ENCODE data around the gene TMEM184B. TPM values are rescaled to one million over a fixed set of nuclear protein-coding genes. Genes with fewer than 3 reads are reported as not detected.

Gene TMEM184B
- total and polyA plus RNA-seq, 10 of the 15 experiments (the other 5 are each of a cell fraction or from before 2014, with no cell fraction given): 0.56 to 22.4 (median 7.9) TPM

GRCh38 chr22:38248280-38248679 is 24.5 kb downstream of the TMEM184B start:
- ChIA-PET SMC1A (ENCODE audit: uncharacterized antibody, unreplicated experiment) (interaction anchor here (1.4 kb wide), 1 partner anchor 10 kb away, joined by 4 read pairs; no protein-coding TSS in a partner anchor), POLR2A (no interaction called here), CTCF (interaction anchor here (1.2 kb wide), 1 partner anchor 12 kb away, joined by 4 read pairs; no protein-coding TSS in a partner anchor), RAD21 (ENCODE audit: unreplicated experiment) (no interaction called here)
- Histone ChIP-seq H3K27me3 (replicated peaks in 1 of 2; ENCODE audit: control insufficient read depth in 2 of 2, insufficient read depth in 2 of 2, low read length in 1 of 2) (no peaks in the 10 kb centered on the region), H3K4me3 (no peak overlapping the region), H3K27ac (ENCODE audit: control insufficient read depth, insufficient read depth) (no peak overlapping the region), H3K36me3 (ENCODE audit: control insufficient read depth in 2 of 2, insufficient read depth in 2 of 2, low read length in 1 of 2) (peaks cover 3 to 10% of the 10 kb centered on the region in 2 experiments; a peak in 3 of 4 replicates), H4K20me1 (ENCODE audit: control insufficient read depth, insufficient read depth) (no peaks in the 10 kb centered on the region), H3K9ac (ENCODE audit: control insufficient read depth, insufficient read depth, low read length) (no peak overlapping the region), H3K9me3 (replicated peaks; ENCODE audit: control insufficient read depth, insufficient read depth, low read length) (no peaks in the 10 kb centered on the region; the same call in 2 of the 3 replicates), H3K4me1 (ENCODE audit: control insufficient read depth, insufficient read depth, low read length) (peaks cover 12% of the 10 kb centered on the region), H3K79me2 (ENCODE audit: control insufficient read depth, insufficient read depth, low read length) (no peaks in the 10 kb centered on the region), H3K4me2 (ENCODE audit: control insufficient read depth, insufficient read depth) (no peak overlapping the region), H2AFZ (ENCODE audit: control insufficient read depth, low read depth, low read length) (no peak overlapping the region)
- BruUV-seq (replicated peaks): no TSS peak
- in situ Hi-C loops (cut with MboI) (no loop called here), intact Hi-C loops (cut with micrococcal nuclease; ENCODE audit: unreplicated experiment) (no loop called here)
- whole genome bisulfite sequencing (ENCODE audit: insufficient coverage, insufficient replicate concordance, low lambda C conversion rate, missing lambda C conversion rate): 99% methylated on average over 6 of the region's 6 CpGs
- DNase-seq (ENCODE audit: low read depth, low spot score): no peak
- TF ChIP-seq SIN3A (IDR thresholded peaks at IDR 0.05; ENCODE audit: low read depth, low read length): no peak
- TF ChIP-seq CBX5 (IDR thresholded peaks at IDR 0.05; ENCODE audit: low read depth): no peak
- no peak for TF ChIP-seq STAT3 (IDR thresholded peaks at IDR 0.05; ENCODE audit: low read depth, low read length)
- TF ChIP-seq SREBF2 (IDR thresholded peaks at IDR 0.05; ENCODE audit: low read length): no peak
- no peak for TF ChIP-seq HSF1 (IDR thresholded peaks at IDR 0.05; ENCODE audit: low read depth, low read length)
- no peak for TF ChIP-seq PBX3 (IDR thresholded peaks at IDR 0.05; ENCODE audit: insufficient replicate concordance, low read depth, low read length)
- no peak for TF ChIP-seq PAX5 (IDR thresholded peaks at IDR 0.05; ENCODE audit: borderline replicate concordance, low read depth, low read length)
- TF ChIP-seq CHD4 (IDR thresholded peaks at IDR 0.05): no peak
- no peak for TF ChIP-seq FOXM1 (IDR thresholded peaks at IDR 0.05; ENCODE audit: low read depth, low read length)
- TF ChIP-seq YBX1 (IDR thresholded peaks at IDR 0.05): no peak
- FAIRE-seq: no peak
- no peak for ATAC-seq

All from GM12878 (cell line).